Trophoblast cell (in vitro differentiated cells and primary cell): ENCODE measurements around the gene PRKN.

Experiments used
- DNase-seq, 2 donors: peaks; one replicate each; pipeline ENCODE4 v3.0.0-alpha.2; 2016
- H2AFZ ChIP-seq: 2 replicates; pipeline ENCODE4 v1.6.1; 2013; ENCODE audit warnings: low read length, moderate library complexity, mild to moderate bottlenecking; ENCODE audit not compliant: insufficient read depth, poor library complexity
- H2AK5ac ChIP-seq: 2 replicates; pipeline ENCODE4 v1.6.1; 2013; ENCODE audit warnings: mild to moderate bottlenecking, low read length
- H2BK120ac ChIP-seq: 2 replicates; pipeline ENCODE4 v1.6.1; 2013; ENCODE audit warnings: low read length, mild to moderate bottlenecking, moderate library complexity; ENCODE audit not compliant: insufficient read depth, poor library complexity
- H2BK12ac ChIP-seq: 2 replicates; pipeline ENCODE4 v1.6.1; 2013; ENCODE audit warnings: mild to moderate bottlenecking, low read length, moderate library complexity
- H2BK5ac ChIP-seq: 2 replicates; pipeline ENCODE4 v1.6.1; 2013; ENCODE audit warnings: low read length, low read depth, moderate library complexity, mild to moderate bottlenecking; ENCODE audit not compliant: poor library complexity
- H3K14ac ChIP-seq: 2 replicates; pipeline ENCODE4 v1.6.1; 2013; ENCODE audit warnings: mild to moderate bottlenecking, low read length
- H3K18ac ChIP-seq: 2 replicates; pipeline ENCODE4 v1.6.1; 2013; ENCODE audit warnings: mild to moderate bottlenecking, low read length
- H3K23ac ChIP-seq: 2 replicates; pipeline ENCODE4 v1.6.1; 2013; ENCODE audit warnings: low read length
- H3K27ac ChIP-seq: 2 replicates; pipeline ENCODE4 v1.5.1; 2013; ENCODE audit warnings: low read depth, mild to moderate bottlenecking, inconsistent platforms, low read length, moderate library complexity
- H3K27me3 ChIP-seq: 2 replicates; pipeline ENCODE4 v1.6.1; 2013; ENCODE audit warnings: inconsistent platforms, mild to moderate bottlenecking, low read length, moderate library complexity; ENCODE audit not compliant: insufficient read depth
- H3K36me3 ChIP-seq, 2 experiments: 1 replicate in 1 of 2; 2 replicates in 1 of 2; pipeline ENCODE4 v1.6.1; 2013; ENCODE audit warnings: low read length in 2 of 2, mild to moderate bottlenecking in 2 of 2, moderate library complexity in 1 of 2; ENCODE audit not compliant: insufficient read depth in 2 of 2, control insufficient read depth in 1 of 2
- H3K4ac ChIP-seq: 2 replicates; pipeline ENCODE4 v1.6.1; 2013; ENCODE audit warnings: low read depth, mild to moderate bottlenecking, low read length, moderate library complexity
- H3K4me1 ChIP-seq, 2 experiments: 1 replicate in 1 of 2; 2 replicates in 1 of 2; pipeline ENCODE4 v1.6.1; 2013; ENCODE audit warnings: low read length in 2 of 2, mild to moderate bottlenecking in 2 of 2, moderate library complexity in 1 of 2; ENCODE audit not compliant: insufficient read depth in 2 of 2, control insufficient read depth in 1 of 2
- H3K4me2 ChIP-seq: 2 replicates; pipeline ENCODE4 v1.6.1; 2013; ENCODE audit warnings: inconsistent platforms, mild to moderate bottlenecking, low read length, moderate library complexity
- H3K4me3 ChIP-seq: 2 replicates; pipeline ENCODE4 v1.5.1; 2013; ENCODE audit warnings: mild to moderate bottlenecking, low read depth, low read length, inconsistent platforms
- H3K79me1 ChIP-seq: one replicate; pipeline ENCODE4 v1.6.1; 2013; ENCODE audit warnings: low read length
- H3K79me2 ChIP-seq: 2 replicates; pipeline ENCODE4 v1.6.1; 2013; ENCODE audit warnings: low read length, mild to moderate bottlenecking; ENCODE audit not compliant: control insufficient read depth, insufficient read depth, poor library complexity
- H3K9ac ChIP-seq: 2 replicates; pipeline ENCODE4 v1.6.1; 2013; ENCODE audit warnings: mild to moderate bottlenecking, low read length
- H3K9me3 ChIP-seq: 2 replicates; pipeline ENCODE4 v1.6.1; 2013; ENCODE audit warnings: low read depth, mild to moderate bottlenecking, control low read depth, inconsistent platforms, low read length; ENCODE audit not compliant: insufficient read depth
- H4K12ac ChIP-seq: 2 replicates; pipeline ENCODE4 v1.6.1; 2013; ENCODE audit warnings: low read depth, mild to moderate bottlenecking, low read length, moderate library complexity
- H4K8ac ChIP-seq: 2 replicates; pipeline ENCODE4 v1.6.1; 2013; ENCODE audit warnings: low read depth, mild to moderate bottlenecking, low read length, moderate library complexity
- H4K91ac ChIP-seq: one replicate; pipeline ENCODE4 v1.6.1; 2013; ENCODE audit warnings: low read depth, mild to moderate bottlenecking, low read length, moderate library complexity
- WGBS: extraction: QIAGEN DNeasy Blood & Tissue Kit; methylation state at CpG from one replicate; pipeline ENCODE4 v1.1.7; 2013; ENCODE audit warnings: missing lambda C conversion rate; ENCODE audit not compliant: insufficient read length, insufficient coverage; ENCODE audit errors: extremely low coverage; 5-methylcytosine and 5-hydroxymethylcytosine counted together

Gene PRKN

GRCh38 chr6:161362266-161362665 lies 1365.3 kb downstream of the PRKN start:
- Histone ChIP-seq H3K79me1 (no peaks in the 10 kb centered on the region), H4K8ac (no peak overlapping the region), H3K9me3 (peaks cover 5% of the 10 kb centered on the region), H3K18ac (no peak overlapping the region), H4K91ac (no peak overlapping the region), H3K27me3 (no peaks in the 10 kb centered on the region), H3K27ac (no peak overlapping the region), H3K9ac (no peak overlapping the region), H3K4ac (no peak overlapping the region), H2AK5ac (no peak overlapping the region), H2BK5ac (no peak overlapping the region), H3K4me2 (no peak overlapping the region), H3K79me2 (no peaks in the 10 kb centered on the region), H4K12ac (no peak overlapping the region), H2BK12ac (no peak overlapping the region), H2BK120ac (no peak overlapping the region), H3K14ac (no peak overlapping the region), H3K4me1 (no peaks in the 10 kb centered on the region), H3K36me3 (peaks cover 0 to 2% of the 10 kb centered on the region in 2 experiments), H3K4me3 (no peak overlapping the region), H2AFZ (no peak overlapping the region), H3K23ac (no peak overlapping the region)
- no CpG with 5 or more reads among the region's 7 CpGs for WGBS
- peak; percentile 94 to 97 for DNase-seq

GRCh38 chr6:161361529-161361928 lies 1366.0 kb downstream of the PRKN start:
- H3K14ac ChIP-seq, result no peak overlapping the region
- no peak overlapping the region for H3K4me3 ChIP-seq
- no peaks in the 10 kb centered on the region for H3K79me2 ChIP-seq
- no peak overlapping the region for H4K91ac ChIP-seq
- H3K27ac ChIP-seq, result no peak overlapping the region
- H3K27me3 ChIP-seq, result no peaks in the 10 kb centered on the region
- no peak overlapping the region for H2BK5ac ChIP-seq
- peaks cover 5% of the 10 kb centered on the region for H3K9me3 ChIP-seq
- no peak overlapping the region for H3K18ac ChIP-seq
- H3K23ac ChIP-seq, result no peak overlapping the region
- no peaks in the 10 kb centered on the region for H3K79me1 ChIP-seq
- DNase-seq, result no peak
- no peak overlapping the region for H2AFZ ChIP-seq
- H3K4ac ChIP-seq, result no peak overlapping the region
- H3K4me1 ChIP-seq, result no peaks in the 10 kb centered on the region
- H3K36me3 ChIP-seq, result peaks cover 0 to 2% of the 10 kb centered on the region in 2 experiments
- no peak overlapping the region for H2AK5ac ChIP-seq
- H2BK12ac ChIP-seq, result no peak overlapping the region
- H2BK120ac ChIP-seq, result no peak overlapping the region
- WGBS, result no CpG with 5 or more reads among the region's 9 CpGs
- no peak overlapping the region for H3K9ac ChIP-seq
- H4K8ac ChIP-seq, result no peak overlapping the region
- H3K4me2 ChIP-seq, result no peak overlapping the region
- no peak overlapping the region for H4K12ac ChIP-seq

- Histone ChIP-seq H2BK12ac (no peak overlapping the region), H3K4me1 (no peaks in the 10 kb centered on the region), H3K4ac (no peak overlapping the region), H4K12ac (no peak overlapping the region), H2BK5ac (no peak overlapping the region), H3K9ac (no peak overlapping the region), H2BK120ac (no peak overlapping the region), H4K8ac (no peak overlapping the region), H3K4me3 (no peak overlapping the region), H3K14ac (no peak overlapping the region), H3K23ac (no peak overlapping the region), H3K27ac (no peak overlapping the region), H3K79me1 (no peaks in the 10 kb centered on the region), H3K4me2 (no peak overlapping the region), H4K91ac (no peak overlapping the region), H3K36me3 (peaks cover 0 to 2% of the 10 kb centered on the region in 2 experiments), H2AK5ac (no peak overlapping the region), H3K79me2 (no peaks in the 10 kb centered on the region), H2AFZ (no peak overlapping the region), H3K27me3 (no peaks in the 10 kb centered on the region), H3K18ac (no peak overlapping the region), H3K9me3 (peaks cover 5% of the 10 kb centered on the region)
- WGBS, result no CpG with 5 or more reads among the region's 3 CpGs
- no peak for DNase-seq
Observed at GRCh38 chr6:161360520-161360919, 1367.0 kb downstream of the PRKN start.

GRCh38 chr6:161359618-161359945 lies 1368.0 kb downstream of the PRKN start:
- Histone ChIP-seq H3K23ac (no peak overlapping the region), H2AK5ac (no peak overlapping the region), H4K91ac (no peak overlapping the region), H3K9me3 (peaks cover 5% of the 10 kb centered on the region), H2BK5ac (no peak overlapping the region), H3K9ac (no peak overlapping the region), H3K27ac (no peak overlapping the region), H2AFZ (no peak overlapping the region), H3K4me2 (no peak overlapping the region), H4K12ac (no peak overlapping the region), H3K4me3 (no peak overlapping the region), H3K4ac (no peak overlapping the region), H3K4me1 (no peaks in the 10 kb centered on the region), H3K79me2 (no peaks in the 10 kb centered on the region), H3K79me1 (no peaks in the 10 kb centered on the region), H2BK120ac (no peak overlapping the region), H3K27me3 (no peaks in the 10 kb centered on the region), H4K8ac (no peak overlapping the region), H2BK12ac (no peak overlapping the region), H3K14ac (no peak overlapping the region), H3K36me3 (peaks cover 0 to 2% of the 10 kb centered on the region in 2 experiments), H3K18ac (no peak overlapping the region)
- WGBS, result no CpG with 5 or more reads among the region's 5 CpGs
- DNase-seq, result no peak
